Immature natural killer cell (primary cell): ENCODE data around the gene RPL35A. TPM values are rescaled to one million over a fixed set of nuclear protein-coding genes. Genes with fewer than 3 reads are reported as not detected.

Source experiments
- DNase-seq, 3 donors: peaks; one replicate each; pipeline ENCODE4 v3.0.0; 2022; ENCODE audit warnings: mixed read lengths in 1 of 3
- H3K27ac Mint-ChIP-seq, 6 donors: one replicate each; pipeline ENCODE4 v1.8.0; 2020; ENCODE audit warnings: mixed read lengths in 6 of 6, mild to moderate bottlenecking in 5 of 6, inconsistent platforms in 4 of 6, moderate library complexity in 3 of 6
- H3K27me3 Mint-ChIP-seq, 3 donors: one replicate each; pipeline ENCODE4 v1.8.0; 2020 to 2021; ENCODE audit warnings: low read depth in 3 of 3, mild to moderate bottlenecking in 3 of 3, mixed read lengths in 3 of 3, moderate library complexity in 3 of 3, inconsistent platforms in 1 of 3
- H3K36me3 Mint-ChIP-seq, 3 donors: one replicate each; pipeline ENCODE4 v1.8.0; 2020; ENCODE audit warnings: mixed read lengths in 3 of 3, inconsistent platforms in 2 of 3, mild to moderate bottlenecking in 2 of 3
- H3K4me1 Mint-ChIP-seq, 2 donors: one replicate each; pipeline ENCODE4 v1.8.0; 2020; ENCODE audit warnings: inconsistent platforms in 2 of 2, mild to moderate bottlenecking in 2 of 2, mixed read lengths in 2 of 2, moderate library complexity in 1 of 2
- H3K4me3 Mint-ChIP-seq, 5 donors: one replicate each; pipeline ENCODE4 v1.8.0; 2020; ENCODE audit warnings: mild to moderate bottlenecking in 5 of 5, mixed read lengths in 5 of 5, inconsistent platforms in 3 of 5, moderate library complexity in 3 of 5
- H3K9me3 Mint-ChIP-seq, 6 donors: one replicate each; pipeline ENCODE4 v1.8.0; 2020; ENCODE audit warnings: mild to moderate bottlenecking in 6 of 6, mixed read lengths in 6 of 6, inconsistent platforms in 4 of 6, moderate library complexity in 3 of 6
- polyA plus RNA-seq, 3 donors: library from polyadenylated mRNA; unstranded; fragments of 300-500 nt; fragmentation: Illumina TruSeq; gene quantifications; one replicate each; pipeline ENCODE4 v1.2.3, GENCODE V29; 2021

The RPL35A gene
- polyA plus RNA-seq, 3 donors from 2014 or later: 429 to 1,389 (median 854) TPM

- H3K36me3 Mint-ChIP-seq: peaks cover 15 to 22% (median 22%) of the 10 kb centered on the region in 3 donors
- no peak for DNase-seq
- H3K27me3 Mint-ChIP-seq: no peaks in the 10 kb centered on the region
- no peaks in the 10 kb centered on the region for H3K4me1 Mint-ChIP-seq
- H3K4me3 Mint-ChIP-seq: no peak overlapping the region
- H3K9me3 Mint-ChIP-seq: no peaks in the 10 kb centered on the region
- H3K27ac Mint-ChIP-seq: no peak overlapping the region
Observed at GRCh38 chr3:197989651-197990050, 39.7 kb downstream of the RPL35A start.

DNA sequence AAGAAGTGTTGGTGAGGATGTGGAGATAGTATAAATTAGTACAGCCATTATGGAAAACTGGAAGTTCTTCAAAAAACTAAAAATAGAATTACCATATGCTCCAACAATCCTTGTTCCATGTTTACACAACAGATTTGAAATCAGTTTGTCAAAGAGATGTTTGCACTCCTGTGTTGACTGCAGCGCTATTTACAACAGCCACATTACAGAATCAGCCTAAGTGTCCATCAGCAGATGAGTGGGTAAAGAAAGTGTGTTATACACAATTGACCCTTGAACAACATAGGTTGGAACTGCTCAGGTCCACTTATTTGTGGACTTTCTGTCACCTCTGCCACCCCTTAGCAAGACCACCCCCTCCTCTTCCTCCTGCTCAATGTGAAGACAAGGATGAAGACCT is 44.7 kb downstream of the RPL35A start:
- H3K4me1 Mint-ChIP-seq: no peaks in the 10 kb centered on the region
- DNase-seq: no peak
- no peak overlapping the region for H3K27ac Mint-ChIP-seq
- no peak overlapping the region for H3K4me3 Mint-ChIP-seq
- H3K27me3 Mint-ChIP-seq: peaks cover 0 to 2% (median 0%) of the 10 kb centered on the region in 3 donors
- H3K36me3 Mint-ChIP-seq: peaks cover 15 to 27% (median 22%) of the 10 kb centered on the region in 3 donors
- no peaks in the 10 kb centered on the region for H3K9me3 Mint-ChIP-seq

GRCh38 chr3:197996855-197997254 is 46.9 kb downstream of the RPL35A start:
- H3K9me3 Mint-ChIP-seq: no peaks in the 10 kb centered on the region
- H3K27me3 Mint-ChIP-seq: peaks cover 0 to 2% (median 0%) of the 10 kb centered on the region in 3 donors
- H3K4me1 Mint-ChIP-seq: no peaks in the 10 kb centered on the region
- no peak for DNase-seq
- H3K27ac Mint-ChIP-seq: no peak overlapping the region
- H3K4me3 Mint-ChIP-seq: no peak overlapping the region
- H3K36me3 Mint-ChIP-seq: peaks cover 13 to 24% (median 22%) of the 10 kb centered on the region in 3 donors

- Mint-ChIP-seq H3K27me3 (peaks cover 0 to 2% (median 0%) of the 10 kb centered on the region in 3 donors), H3K27ac (no peak overlapping the region), H3K4me3 (no peak overlapping the region), H3K9me3 (no peaks in the 10 kb centered on the region), H3K36me3 (peaks cover 10 to 14% (median 14%) of the 10 kb centered on the region in 3 donors), H3K4me1 (no peaks in the 10 kb centered on the region)
- no peak for DNase-seq
Observed at GRCh38 chr3:197997936-197998335, 47.9 kb downstream of the RPL35A start.

Other genes starting within 250 kb of the RPL35A start
- 10 to 100 TPM in 2 of 3 donors, 1 to 10 TPM in 1; 8.9 to 29.9 (median 10.9) TPM for gene RUBCN, start 213.3 kb upstream of the RPL35A start, polyA plus RNA-seq
- gene FYTTD1, start 200.3 kb upstream of the RPL35A start, polyA plus RNA-seq: 100 to 1,000 TPM; 103 to 144 (median 141) TPM
- gene LRCH3, start 158.9 kb upstream of the RPL35A start, polyA plus RNA-seq: 10 to 100 TPM in 1 of 3 donors, 1 to 10 TPM in 2; 4.5 to 26.3 (median 7.2) TPM
- 1 to 10 TPM in 2 of 3 donors, under 1 TPM in 1; 0.62 to 1.9 (median 1.8) TPM for gene LMLN, start 10.0 kb downstream of the RPL35A start, polyA plus RNA-seq